K562 (cell line): ENCODE results near the gene PPM1H. TPM values are rescaled to one million over a fixed set of nuclear protein-coding genes. Genes with fewer than 3 reads are reported as not detected.
A peak's percentile ranks its signal among the peaks of the same experiment; 100 is the strongest.

Experiments
- DACH1 ChIP-seq: fragments of 450-650 bp; IDR thresholded peaks from 2 replicates; pipeline ENCODE4 v1.6.1; 2018; ENCODE audit not compliant: partially characterized antibody
- EP400 ChIP-seq: fragments of 450-650 bp; IDR thresholded peaks from 2 replicates; pipeline ENCODE4 v1.6.1; 2017; ENCODE audit warnings: antibody characterized with exemption, mild to moderate bottlenecking, moderate library complexity
- FOXJ2 ChIP-seq: fragments of 200-800 bp; sonication (Bioruptor generic); IDR thresholded peaks from 2 replicates; pipeline ENCODE4 v1.6.1; 2016; ENCODE audit warnings: missing genetic modification characterization, missing compliant biosample characterization
- GATA2 ChIP-seq: sonication (generic); formaldehyde crosslinking; IDR thresholded peaks from 2 replicates; pipeline ENCODE4 v1.4.0; 2020; ENCODE audit warnings: mild to moderate bottlenecking, missing genetic modification reagents
- IRF2 ChIP-seq: sonication (generic); formaldehyde crosslinking; IDR thresholded peaks from 2 replicates; pipeline ENCODE4 v1.8.1; 2022; ENCODE audit warnings: mild to moderate bottlenecking, missing genetic modification reagents
- KLF10 ChIP-seq: fragments of 250-450 bp; sonication (Bioruptor Pico); IDR thresholded peaks from 2 replicates; pipeline ENCODE4 v1.6.1; 2021; ENCODE audit warnings: matching md5 sums
- MBD2 ChIP-seq: sonication (generic); IDR thresholded peaks from 2 replicates; pipeline ENCODE4 v1.6.1; 2016; ENCODE audit warnings: low read depth, borderline replicate concordance
- MEIS2 ChIP-seq: fragments of 450-650 bp; IDR thresholded peaks from 2 replicates; pipeline ENCODE4 v1.6.1; 2014; ENCODE audit warnings: mild to moderate bottlenecking; ENCODE audit not compliant: partially characterized antibody
- NFIC ChIP-seq: fragments of 450-650 bp; IDR thresholded peaks from 2 replicates; pipeline ENCODE4 v1.6.1; 2017; ENCODE audit warnings: mild to moderate bottlenecking, inconsistent platforms
- NR2C1 ChIP-seq, 2 experiments: fragments of 450-650 bp; IDR thresholded peaks; 2 replicates each; pipeline ENCODE4 v1.6.1; 2017; ENCODE audit warnings: mild to moderate bottlenecking in 2 of 2, antibody characterized with exemption in 1 of 2, inconsistent platforms in 1 of 2, missing compliant biosample characterization in 1 of 2, missing genetic modification characterization in 1 of 2
- PTRF ChIP-seq: fragments of 450-650 bp; IDR thresholded peaks from 2 replicates; pipeline ENCODE4 v1.6.1; 2016; ENCODE audit warnings: mild to moderate bottlenecking, missing genetic modification characterization, missing compliant biosample characterization
- SMARCE1 ChIP-seq: fragments of 450-650 bp; IDR thresholded peaks from 2 replicates; pipeline ENCODE4 v1.7.1; 2016; ENCODE audit warnings: mild to moderate bottlenecking
- ZNF165 ChIP-seq: fragments of 250-450 bp; sonication (Bioruptor Pico); IDR thresholded peaks from 2 replicates; pipeline ENCODE4 v1.4.0; 2020; ENCODE audit warnings: borderline replicate concordance
- ZNF197 ChIP-seq: fragments of 200-800 bp; sonication (Bioruptor generic); IDR thresholded peaks from 2 replicates; pipeline ENCODE4 v1.6.1; 2016; ENCODE audit warnings: low read depth, missing genetic modification characterization, missing compliant biosample characterization
- ZNF311 ChIP-seq: fragments of 250-450 bp; sonication (Bioruptor Pico); IDR thresholded peaks from 2 replicates; pipeline ENCODE4 v1.4.0; 2020; ENCODE audit warnings: mild to moderate bottlenecking, moderate library complexity
- ZNF696 ChIP-seq: fragments of 250-450 bp; sonication (Bioruptor Pico); conservative IDR thresholded peaks from 2 replicates; pipeline ENCODE4 v1.4.0; 2020; ENCODE audit warnings: mild to moderate bottlenecking, moderate library complexity
- polyA plus RNA-seq, 8 experiments: library from polyadenylated mRNA; depleted of rRNA in 4 of 8; stranded (reverse) in 5 of 8; unstranded in 3 of 8; fragments of >200 nt; fragmentation: Nextera tagmentation in 2 of 8; fragmentation: Illumina TruSeq in 1 of 8; extraction: Ambion mirVana in 2 of 8; extraction: Trizol in 1 of 8; gene quantifications; 2 replicates each; pipeline versions ENCODE4 v1.2.1 to v1.2.3, GENCODE V29; 2011 to 2014; ENCODE audit warnings: inconsistent platforms in 1 of 8, missing spikeins in 1 of 8
- total RNA-seq, 7 experiments: library from RNA; depleted of rRNA in 6 of 7; stranded (reverse); fragments of >200 nt in 6 of 7; fragmentation: Illumina TruSeq in 2 of 7; extraction: Trizol in 2 of 7; gene quantifications; 2 replicates each; pipeline versions ENCODE4 v1.2.1 to v1.2.3, GENCODE V29; 2011 to 2021; ENCODE audit warnings: low replicate concordance in 1 of 7
- TF ChIP-seq, protein P1 (sequence below), 2 experiments: IDR thresholded peaks in 1 of 2; conservative IDR thresholded peaks in 1 of 2; 2 replicates each; pipeline ENCODE4 v1.6.1; 2016; ENCODE audit warnings: low read depth in 2 of 2, mild to moderate bottlenecking in 1 of 2, missing compliant biosample characterization in 1 of 2, missing genetic modification characterization in 1 of 2, moderate library complexity in 1 of 2
- TF ChIP-seq, protein P2 (sequence below), 2 experiments: fragments of 450-650 bp; IDR thresholded peaks; 2 replicates each; pipeline ENCODE4 v1.6.1; 2016
- TF ChIP-seq, protein P3 (sequence below): fragments of 250-450 bp; sonication (Bioruptor Pico); IDR thresholded peaks from 2 replicates; pipeline ENCODE4 v1.8.0; 2022; ENCODE audit warnings: inconsistent platforms, mild to moderate bottlenecking, moderate library complexity, borderline replicate concordance
- TF ChIP-seq, protein P4 (sequence below), 2 experiments: fragments of 450-650 bp in 1 of 2; sonication (generic) in 1 of 2; formaldehyde crosslinking in 1 of 2; IDR thresholded peaks in 1 of 2; conservative IDR thresholded peaks in 1 of 2; 2 replicates each; pipeline versions ENCODE4 v1.6.1 to v1.8.1; 2016 to 2023; ENCODE audit warnings: mild to moderate bottlenecking in 2 of 2, moderate library complexity in 2 of 2, inconsistent platforms in 1 of 2, missing genetic modification reagents in 1 of 2

Gene PPM1H
- total and polyA plus RNA-seq, 9 of the 15 experiments (the other 6 are each of a cell fraction or from before 2014, with no cell fraction given), result 5.3 to 29.3 (median 11.3) TPM

DNA sequence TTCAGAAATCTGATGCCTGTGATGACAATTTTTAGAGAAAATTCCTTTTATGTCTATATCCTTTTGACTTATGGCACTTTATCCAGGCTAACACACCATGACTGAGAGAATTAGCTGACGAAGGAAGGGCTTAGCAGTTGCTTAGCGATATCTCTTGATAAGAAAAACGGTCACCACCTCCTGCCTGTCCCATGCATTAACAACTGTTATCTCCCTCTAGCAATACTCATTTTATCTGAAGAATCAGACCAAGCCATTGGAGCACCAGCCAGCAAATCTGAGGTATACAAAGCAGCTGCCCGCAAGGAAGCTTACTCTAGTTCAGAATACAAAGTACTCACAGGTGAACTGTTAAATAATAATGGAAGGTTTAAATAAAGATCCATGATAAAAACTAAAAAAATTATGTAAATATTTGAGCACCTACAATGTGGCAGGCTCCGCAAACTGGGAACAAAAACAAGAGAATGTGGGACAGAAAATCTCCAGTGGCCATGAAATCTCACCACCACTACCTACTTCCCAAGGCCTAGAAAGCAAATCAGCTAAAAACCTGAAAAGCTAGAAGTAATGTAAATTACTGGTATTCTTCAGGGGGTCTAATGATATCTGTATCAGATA, 24.3 kb downstream of the PPM1H start (continued):
- TF ChIP-seq, protein P1, sequence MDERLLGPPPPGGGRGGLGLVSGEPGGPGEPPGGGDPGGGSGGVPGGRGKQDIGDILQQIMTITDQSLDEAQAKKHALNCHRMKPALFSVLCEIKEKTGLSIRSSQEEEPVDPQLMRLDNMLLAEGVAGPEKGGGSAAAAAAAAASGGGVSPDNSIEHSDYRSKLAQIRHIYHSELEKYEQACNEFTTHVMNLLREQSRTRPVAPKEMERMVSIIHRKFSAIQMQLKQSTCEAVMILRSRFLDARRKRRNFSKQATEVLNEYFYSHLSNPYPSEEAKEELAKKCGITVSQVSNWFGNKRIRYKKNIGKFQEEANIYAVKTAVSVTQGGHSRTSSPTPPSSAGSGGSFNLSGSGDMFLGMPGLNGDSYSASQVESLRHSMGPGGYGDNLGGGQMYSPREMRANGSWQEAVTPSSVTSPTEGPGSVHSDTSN (CRISPR knock-in tag; IDR thresholded peaks at IDR 0.05; ENCODE audit: low read depth), result no peak
- TF ChIP-seq, protein P1 (tag; conservative IDR thresholded peaks at IDR 0.05; ENCODE audit: low read depth), result peak; percentile 92
- TF ChIP-seq PTRF (tag) (no peak), NR2C1 (IDR thresholded peaks at IDR 0.05) (peak; percentile 24; the same call in 1 of the 2 replicates), NR2C1 (tag; IDR thresholded peaks at IDR 0.05) (peak; percentile 35; the same call in 1 of the 2 replicates), IRF2 (CRISPR knock-in tag) (no peak), MEIS2 (peak; percentile 97), DACH1 (peak; percentile 96), FOXJ2 (tag) (peak; percentile 90), ZNF696 (CRISPR knock-in tag) (no peak), ZNF165 (CRISPR knock-in tag) (no peak), MBD2 (peak; percentile 85), SMARCE1 (peak; percentile 96), EP400 (peak; percentile 49; the same call in 1 of the 2 replicates), ZNF311 (CRISPR knock-in tag) (0 out of 2 replicates have a peak, but pooled peaks have one; percentile 32), NFIC (peak; percentile 88), GATA2 (peak; percentile 92), ZNF197 (CRISPR knock-in tag) (0 out of 2 replicates have a peak, but pooled peaks have one; percentile 54), KLF10 (no peak)
- TF ChIP-seq, protein P2, sequence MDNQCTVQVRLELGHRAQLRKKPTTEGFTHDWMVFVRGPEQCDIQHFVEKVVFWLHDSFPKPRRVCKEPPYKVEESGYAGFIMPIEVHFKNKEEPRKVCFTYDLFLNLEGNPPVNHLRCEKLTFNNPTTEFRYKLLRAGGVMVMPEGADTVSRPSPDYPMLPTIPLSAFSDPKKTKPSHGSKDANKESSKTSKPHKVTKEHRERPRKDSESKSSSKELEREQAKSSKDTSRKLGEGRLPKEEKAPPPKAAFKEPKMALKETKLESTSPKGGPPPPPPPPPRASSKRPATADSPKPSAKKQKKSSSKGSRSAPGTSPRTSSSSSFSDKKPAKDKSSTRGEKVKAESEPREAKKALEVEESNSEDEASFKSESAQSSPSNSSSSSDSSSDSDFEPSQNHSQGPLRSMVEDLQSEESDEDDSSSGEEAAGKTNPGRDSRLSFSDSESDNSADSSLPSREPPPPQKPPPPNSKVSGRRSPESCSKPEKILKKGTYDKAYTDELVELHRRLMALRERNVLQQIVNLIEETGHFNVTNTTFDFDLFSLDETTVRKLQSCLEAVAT (IDR thresholded peaks at IDR 0.05), result no peak
- TF ChIP-seq, protein P3, sequence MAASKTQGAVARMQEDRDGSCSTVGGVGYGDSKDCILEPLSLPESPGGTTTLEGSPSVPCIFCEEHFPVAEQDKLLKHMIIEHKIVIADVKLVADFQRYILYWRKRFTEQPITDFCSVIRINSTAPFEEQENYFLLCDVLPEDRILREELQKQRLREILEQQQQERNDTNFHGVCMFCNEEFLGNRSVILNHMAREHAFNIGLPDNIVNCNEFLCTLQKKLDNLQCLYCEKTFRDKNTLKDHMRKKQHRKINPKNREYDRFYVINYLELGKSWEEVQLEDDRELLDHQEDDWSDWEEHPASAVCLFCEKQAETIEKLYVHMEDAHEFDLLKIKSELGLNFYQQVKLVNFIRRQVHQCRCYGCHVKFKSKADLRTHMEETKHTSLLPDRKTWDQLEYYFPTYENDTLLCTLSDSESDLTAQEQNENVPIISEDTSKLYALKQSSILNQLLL (CRISPR knock-in tag), result no peak
- TF ChIP-seq, protein P4, sequence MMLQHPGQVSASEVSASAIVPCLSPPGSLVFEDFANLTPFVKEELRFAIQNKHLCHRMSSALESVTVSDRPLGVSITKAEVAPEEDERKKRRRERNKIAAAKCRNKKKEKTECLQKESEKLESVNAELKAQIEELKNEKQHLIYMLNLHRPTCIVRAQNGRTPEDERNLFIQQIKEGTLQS (IDR thresholded peaks at IDR 0.05), result peak; percentile 50; the same call in 1 of the 2 replicates
- TF ChIP-seq, protein P4 (CRISPR knock-in tag; conservative IDR thresholded peaks at IDR 0.05), result no peak
